Neural cell (in vitro differentiated cells): Measurements from ENCODE around the gene C6orf163. TPM values are rescaled to one million over a fixed set of nuclear protein-coding genes. Genes with fewer than 3 reads are reported as not detected.
"Not testable (repeated sequence)": the region's sequence is repeated elsewhere in the genome, so short reads cannot be mapped to it uniquely, and the experiment has no call there.

ENCODE experiments used
- H2AFZ ChIP-seq: fragments of 200-600, 300-800 bp; sonication (generic), shearing (Covaris generic); 2 replicates; pipeline ENCODE4 v1.6.0; 2014; ENCODE audit warnings: low read depth, mild to moderate bottlenecking, antibody characterized with exemption, low read length, moderate library complexity
- H3F3A ChIP-seq: fragments of 200-600 bp; shearing (Covaris generic); 2 replicates; pipeline ENCODE4 v1.6.1; 2016; ENCODE audit warnings: mild to moderate bottlenecking, moderate library complexity, mixed read lengths, antibody characterized with exemption, low read length; ENCODE audit not compliant: insufficient read depth, poor library complexity, severe bottlenecking
- H3K27ac ChIP-seq: fragments of 200-600, 300-800 bp; sonication (generic), shearing (Covaris generic); 2 replicates; pipeline ENCODE4 v1.5.1; 2014; ENCODE audit warnings: mild to moderate bottlenecking, low read length, moderate library complexity
- H3K27me3 ChIP-seq: fragments of 300-800, 200-600 bp; sonication (generic), shearing (Covaris generic); 2 replicates; pipeline ENCODE4 v1.6.0; 2014; ENCODE audit warnings: mild to moderate bottlenecking, low read depth, low read length, moderate library complexity; ENCODE audit not compliant: insufficient read depth
- H3K36me3 ChIP-seq: fragments of 300-800, 200-600 bp; sonication (generic), shearing (Covaris generic); 2 replicates; pipeline ENCODE4 v1.5.1; 2014; ENCODE audit warnings: mild to moderate bottlenecking, antibody characterized with exemption, low read length, moderate library complexity; ENCODE audit not compliant: insufficient read depth
- H3K4me2 ChIP-seq: fragments of 300-800, 200-600 bp; sonication (generic), shearing (Covaris generic); 2 replicates; pipeline ENCODE4 v1.6.0; 2014; ENCODE audit warnings: mild to moderate bottlenecking, low read length
- H3K4me3 ChIP-seq: fragments of 300-800, 200-600 bp; sonication (generic), shearing (Covaris generic); 2 replicates; pipeline ENCODE4 v1.5.1; 2014; ENCODE audit warnings: mild to moderate bottlenecking, low read length, moderate library complexity
- H3K79me2 ChIP-seq: fragments of 200-600 bp; shearing (Covaris generic); replicated peaks from 2 replicates; pipeline ENCODE4 v1.6.0; 2014; ENCODE audit warnings: mild to moderate bottlenecking, low read length, moderate library complexity; ENCODE audit not compliant: insufficient read depth
- H3K9ac ChIP-seq: fragments of 300-800, 200-600 bp; sonication (generic), shearing (Covaris generic); 2 replicates; pipeline ENCODE4 v1.6.1; 2016; ENCODE audit warnings: mild to moderate bottlenecking, low read length, mixed read lengths
- H3K9me2 ChIP-seq: fragments of 200-600 bp; shearing (Covaris generic); 2 replicates; pipeline ENCODE4 v1.6.1; 2016; ENCODE audit warnings: mild to moderate bottlenecking, low read length, mixed read lengths; ENCODE audit not compliant: insufficient read depth
- H3K9me3 ChIP-seq: fragments of 200-600, 300-800 bp; sonication (generic), shearing (Covaris generic); 2 replicates; pipeline ENCODE4 v1.6.1; 2016; ENCODE audit warnings: mild to moderate bottlenecking, mixed run types, low read length, moderate library complexity, mixed read lengths
- H4K20me1 ChIP-seq: fragments of 200-600 bp; shearing (Covaris generic); 2 replicates; pipeline ENCODE4 v1.6.1; 2016; ENCODE audit warnings: mild to moderate bottlenecking, mixed run types; ENCODE audit not compliant: insufficient read depth
- CTCF ChIP-seq: fragments of 450-650 bp; IDR thresholded peaks from 2 replicates; pipeline ENCODE4 v1.5.1; 2014; ENCODE audit warnings: antibody characterized with exemption, mild to moderate bottlenecking, moderate library complexity; ENCODE audit not compliant: poor library complexity, severe bottlenecking
- EP300 ChIP-seq: fragments of 450-650 bp; conservative IDR thresholded peaks from 2 replicates; pipeline ENCODE4 v1.6.1; 2014; ENCODE audit warnings: antibody characterized with exemption, mild to moderate bottlenecking, moderate library complexity; ENCODE audit not compliant: poor library complexity, severe bottlenecking
- EZH2 ChIP-seq: fragments of 200-600, 300-800 bp; shearing (Covaris generic), sonication (generic); IDR thresholded peaks from 2 replicates; pipeline ENCODE4 v1.6.1; 2014; ENCODE audit warnings: antibody characterized with exemption, low read length, borderline replicate concordance, mild to moderate bottlenecking; ENCODE audit not compliant: insufficient read depth, poor library complexity, severe bottlenecking
- MXI1 ChIP-seq: fragments of 450-650 bp; conservative IDR thresholded peaks from 2 replicates; pipeline ENCODE4 v1.6.1; 2014; ENCODE audit warnings: antibody characterized with exemption, mild to moderate bottlenecking; ENCODE audit not compliant: poor library complexity, severe bottlenecking
- RAD21 ChIP-seq: fragments of 450-650 bp; conservative IDR thresholded peaks from 2 replicates; pipeline ENCODE4 v1.6.1; 2014; ENCODE audit warnings: antibody characterized with exemption, mild to moderate bottlenecking, moderate library complexity
- REST ChIP-seq: IDR thresholded peaks from 2 replicates; pipeline ENCODE4 v1.6.1; 2012; ENCODE audit warnings: borderline replicate concordance
- SMC3 ChIP-seq: fragments of 450-650 bp; conservative IDR thresholded peaks from 2 replicates; pipeline ENCODE4 v1.6.1; 2014; ENCODE audit warnings: antibody characterized with exemption, mild to moderate bottlenecking, moderate library complexity; ENCODE audit not compliant: poor library complexity
- polyA minus RNA-seq: library from RNA; depleted of rRNA, polyadenylated mRNA; stranded (reverse); fragments of >200 nt; gene quantifications from 2 replicates; pipeline ENCODE4 v1.2.3, GENCODE V29; 2014
- polyA plus RNA-seq: library from polyadenylated mRNA; depleted of rRNA; stranded (reverse); fragments of >200 nt; gene quantifications from 2 replicates; pipeline ENCODE4 v1.2.3, GENCODE V29; 2014

Gene C6orf163
- polyA plus RNA-seq (1.8 and 3.4 TPM in 2 replicates), polyA minus RNA-seq (10.0 and 15.7 TPM in 2 replicates)

GRCh38 chr6:87344731-87345130, at the start of gene C6orf163:
TSS of gene C6orf163 (plus strand) at chr6:87344813. CDS start at chr6:87345100, 287 bp downstream.
- no peaks in the 10 kb centered on the region for H3K9me3 ChIP-seq
- no peak for TF ChIP-seq EZH2
- no peak for TF ChIP-seq RAD21
- no peak for TF ChIP-seq MXI1
- no peaks in the 10 kb centered on the region for H3K27me3 ChIP-seq
- no peak within 1 kb of the TSS for H2AFZ ChIP-seq
- no peak within 1 kb of the TSS for H3K27ac ChIP-seq
- H3K9me2 ChIP-seq = no peaks in the 10 kb centered on the region
- H4K20me1 ChIP-seq = no peaks in the 10 kb centered on the region
- no peak within 1 kb of the TSS for H3K4me3 ChIP-seq
- no peaks in the 10 kb centered on the region for H3K79me2 ChIP-seq
- no peak within 1 kb of the TSS for H3K9ac ChIP-seq
- H3K36me3 ChIP-seq = no peaks in the 10 kb centered on the region
- H3F3A ChIP-seq = no peaks in the 10 kb centered on the region
- no peak within 1 kb of the TSS for H3K4me2 ChIP-seq

- TF ChIP-seq EP300 (no peak), CTCF (no peak), RAD21 (no peak), MXI1 (no peak)
- H3F3A ChIP-seq = no peaks in the 10 kb centered on the region
- H3K9me2 ChIP-seq = no peaks in the 10 kb centered on the region
- no peaks in the 10 kb centered on the region for H3K27me3 ChIP-seq
- no peak overlapping the region for H2AFZ ChIP-seq
- H3K9ac ChIP-seq = no peak overlapping the region
- no peaks in the 10 kb centered on the region for H3K9me3 ChIP-seq
- no peaks in the 10 kb centered on the region for H3K36me3 ChIP-seq
- no peak overlapping the region for H3K4me2 ChIP-seq
- H3K4me3 ChIP-seq = no peak overlapping the region
- no peak overlapping the region for H3K27ac ChIP-seq
- H4K20me1 ChIP-seq = no peaks in the 10 kb centered on the region
- no peaks in the 10 kb centered on the region for H3K79me2 ChIP-seq
Measured at GRCh38 chr6:87297119-87297518, 47.5 kb upstream of the C6orf163 start.

- not testable (repeated sequence) for H3K36me3 ChIP-seq, H3F3A ChIP-seq, H2AFZ ChIP-seq, H3K27me3 ChIP-seq, H3K9me3 ChIP-seq, H3K9me2 ChIP-seq, H3K27ac ChIP-seq, H3K79me2 ChIP-seq, H4K20me1 ChIP-seq, H3K4me3 ChIP-seq, H3K4me2 ChIP-seq, H3K9ac ChIP-seq
Measured at GRCh38 chr6:87301277-87301676, 43.3 kb upstream of the C6orf163 start.

GRCh38 chr6:87308970-87309369, 35.6 kb upstream of the C6orf163 start:
- Histone ChIP-seq H4K20me1 (no peaks in the 10 kb centered on the region), H2AFZ (no peak overlapping the region), H3K9me2 (no peaks in the 10 kb centered on the region), H3K79me2 (no peaks in the 10 kb centered on the region), H3K27ac (no peak overlapping the region), H3K36me3 (no peaks in the 10 kb centered on the region), H3K9ac (no peak overlapping the region), H3F3A (no peaks in the 10 kb centered on the region), H3K27me3 (no peaks in the 10 kb centered on the region), H3K4me2 (no peak overlapping the region), H3K9me3 (no peaks in the 10 kb centered on the region), H3K4me3 (no peak overlapping the region)
- no peak for TF ChIP-seq EP300
- no peak for TF ChIP-seq RAD21
- TF ChIP-seq REST = no peak
- TF ChIP-seq SMC3 = no peak
